Right atrium auricular region (tissue), 2 donors: ENCODE measurements around the gene ZNF586. TPM values are rescaled to one million over a fixed set of nuclear protein-coding genes. Genes with fewer than 3 reads are reported as not detected.
"Not testable (repeated sequence)": the region's sequence is repeated elsewhere in the genome, so short reads cannot be mapped to it uniquely, and the experiment has no call there.

Experiments
- DNase-seq: peaks from one replicate; pipeline ENCODE4 v3.0.0-alpha.2; 2019; ENCODE audit warnings: low spot score
- H3K27ac ChIP-seq, 2 donors: fragments of 200-600 bp; sonication (generic); 1 replicate in 1 of 2; 2 replicates in 1 of 2; pipeline ENCODE4 v1.5.1; 2016 to 2019
- H3K27me3 ChIP-seq, 2 donors: fragments of 200-600 bp; sonication (generic); one replicate each; pipeline versions ENCODE4 v1.5.1 to v1.6.0; 2017 to 2019
- H3K36me3 ChIP-seq: fragments of 200-600 bp; sonication (generic); one replicate; pipeline ENCODE4 v1.5.1; 2016
- H3K4me1 ChIP-seq, 2 donors: fragments of 200-600 bp; sonication (generic); one replicate each; pipeline versions ENCODE4 v1.5.1 to v1.6.0; 2017 to 2019
- H3K4me3 ChIP-seq, 2 donors: fragments of 200-600 bp; sonication (generic); 1 replicate in 1 of 2; 2 replicates in 1 of 2; pipeline ENCODE4 v1.5.1; 2017 to 2019; ENCODE audit warnings: mild to moderate bottlenecking in 1 of 2, moderate library complexity in 1 of 2
- H3K9me3 ChIP-seq, 2 donors: fragments of 200-600 bp; sonication (generic); one replicate each; pipeline ENCODE4 v1.5.1; 2019
- total RNA-seq, 2 donors: library from RNA; depleted of rRNA; stranded (reverse); fragments of >200 nt; gene quantifications; one replicate each; pipeline ENCODE4 v1.1.0, GENCODE V29; 2016
- TF ChIP-seq, protein P1 (sequence below), 2 donors: fragments of 200-600 bp; sonication (generic); IDR thresholded peaks; one replicate each; pipeline ENCODE4 v1.5.1; 2019; ENCODE audit warnings: antibody characterized with exemption in 2 of 2

ZNF586 gene
- total RNA-seq, 2 donors from 2014 or later: 5.7 to 11.9 TPM

- Histone ChIP-seq H3K27ac (no peak overlapping the region), H3K4me1 (peaks cover 0 to 24% of the 10 kb centered on the region in 2 donors), H3K9me3 (no peaks in the 10 kb centered on the region), H3K4me3 (no peak overlapping the region), H3K36me3 (peaks cover 6% of the 10 kb centered on the region), H3K27me3 (no peaks in the 10 kb centered on the region)
- DNase-seq: no peak
- TF ChIP-seq, protein P1, sequence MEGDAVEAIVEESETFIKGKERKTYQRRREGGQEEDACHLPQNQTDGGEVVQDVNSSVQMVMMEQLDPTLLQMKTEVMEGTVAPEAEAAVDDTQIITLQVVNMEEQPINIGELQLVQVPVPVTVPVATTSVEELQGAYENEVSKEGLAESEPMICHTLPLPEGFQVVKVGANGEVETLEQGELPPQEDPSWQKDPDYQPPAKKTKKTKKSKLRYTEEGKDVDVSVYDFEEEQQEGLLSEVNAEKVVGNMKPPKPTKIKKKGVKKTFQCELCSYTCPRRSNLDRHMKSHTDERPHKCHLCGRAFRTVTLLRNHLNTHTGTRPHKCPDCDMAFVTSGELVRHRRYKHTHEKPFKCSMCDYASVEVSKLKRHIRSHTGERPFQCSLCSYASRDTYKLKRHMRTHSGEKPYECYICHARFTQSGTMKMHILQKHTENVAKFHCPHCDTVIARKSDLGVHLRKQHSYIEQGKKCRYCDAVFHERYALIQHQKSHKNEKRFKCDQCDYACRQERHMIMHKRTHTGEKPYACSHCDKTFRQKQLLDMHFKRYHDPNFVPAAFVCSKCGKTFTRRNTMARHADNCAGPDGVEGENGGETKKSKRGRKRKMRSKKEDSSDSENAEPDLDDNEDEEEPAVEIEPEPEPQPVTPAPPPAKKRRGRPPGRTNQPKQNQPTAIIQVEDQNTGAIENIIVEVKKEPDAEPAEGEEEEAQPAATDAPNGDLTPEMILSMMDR (IDR thresholded peaks at IDR 0.05): no peak
Observed at GRCh38 chr19:57800696-57801095, 31.2 kb downstream of the ZNF586 start.

GRCh38 chr19:57802269-57802668 is 32.8 kb downstream of the ZNF586 start:
- Histone ChIP-seq H3K36me3 (no peaks in the 10 kb centered on the region), H3K9me3 (no peaks in the 10 kb centered on the region), H3K27me3 (no peaks in the 10 kb centered on the region), H3K4me3 (no peak overlapping the region), H3K27ac (no peak overlapping the region), H3K4me1 (peaks cover 0 to 24% of the 10 kb centered on the region in 2 donors)
- DNase-seq: no peak
- TF ChIP-seq, protein P1 (IDR thresholded peaks at IDR 0.05): no peak

DNA sequence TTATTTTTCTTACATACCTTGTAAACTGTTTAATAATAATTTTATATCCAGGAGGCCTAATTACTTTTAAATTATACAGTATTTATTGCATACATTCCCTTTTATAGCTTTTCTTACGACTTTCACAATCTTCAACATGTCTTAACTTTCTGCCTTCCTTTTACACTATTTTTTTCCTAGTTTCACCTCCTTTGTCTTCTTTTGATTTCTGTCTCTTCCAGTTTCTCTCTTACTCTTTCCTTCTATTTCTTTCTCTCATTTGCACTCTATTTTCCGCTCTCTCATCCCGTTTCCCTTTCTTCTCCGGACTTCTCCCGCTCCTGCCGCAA is 33.8 kb downstream of the ZNF586 start:
- peaks cover 0 to 24% of the 10 kb centered on the region in 2 donors for H3K4me1 ChIP-seq
- TF ChIP-seq, protein P1 (IDR thresholded peaks at IDR 0.05): no peak
- H3K36me3 ChIP-seq: peaks cover 10% of the 10 kb centered on the region

GRCh38 chr19:57803594-57804325 is 34.3 kb downstream of the ZNF586 start:
- H3K4me1 ChIP-seq: peaks cover 0 to 24% of the 10 kb centered on the region in 2 donors
- H3K27ac ChIP-seq: peak overlapping the region; percentile 64 to 73
- DNase-seq: no peak
- TF ChIP-seq, protein P1 (IDR thresholded peaks at IDR 0.05): no peak
- H3K4me3 ChIP-seq: peak overlapping the region; percentile 38 to 51
- H3K27me3 ChIP-seq: no peaks in the 10 kb centered on the region
- H3K9me3 ChIP-seq: no peaks in the 10 kb centered on the region
- peaks cover 12% of the 10 kb centered on the region for H3K36me3 ChIP-seq

More for the DNA sequence above, 33.8 kb downstream of the ZNF586 start:
- Histone ChIP-seq H3K27me3 (no peaks in the 10 kb centered on the region), H3K27ac (peak overlapping the region; percentile 64 to 73), H3K4me3 (peak overlapping the region; percentile 38 to 51), H3K9me3 (no peaks in the 10 kb centered on the region)
- no peak for DNase-seq

DNA sequence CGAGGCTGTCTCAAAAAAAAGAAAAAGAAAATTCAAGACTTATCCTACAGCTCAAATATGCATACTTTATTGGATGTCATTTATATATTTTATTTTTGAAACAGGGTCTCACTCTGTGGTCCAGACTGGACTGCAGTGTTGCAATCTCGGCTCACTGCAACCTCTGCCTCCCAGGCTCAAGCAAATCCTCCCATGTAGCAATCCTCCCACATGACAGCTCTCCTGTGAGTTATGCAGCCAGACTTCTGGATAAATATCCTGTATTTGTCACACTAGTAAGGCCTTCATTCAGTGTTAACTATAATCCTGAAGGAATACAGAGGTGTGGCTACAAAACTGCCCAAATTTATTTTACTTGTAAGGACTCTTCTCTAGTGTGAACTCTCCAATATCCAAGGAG is 38.1 kb downstream of the ZNF586 start:
- TF ChIP-seq, protein P1 (IDR thresholded peaks at IDR 0.05): no peak
- DNase-seq: no peak
- Histone ChIP-seq H3K4me1 (peaks cover 0 to 24% of the 10 kb centered on the region in 2 donors), H3K27me3 (no peaks in the 10 kb centered on the region), H3K36me3 (peaks cover 27% of the 10 kb centered on the region), H3K27ac (no peak overlapping the region), H3K4me3 (no peak overlapping the region), H3K9me3 (no peaks in the 10 kb centered on the region)

DNA sequence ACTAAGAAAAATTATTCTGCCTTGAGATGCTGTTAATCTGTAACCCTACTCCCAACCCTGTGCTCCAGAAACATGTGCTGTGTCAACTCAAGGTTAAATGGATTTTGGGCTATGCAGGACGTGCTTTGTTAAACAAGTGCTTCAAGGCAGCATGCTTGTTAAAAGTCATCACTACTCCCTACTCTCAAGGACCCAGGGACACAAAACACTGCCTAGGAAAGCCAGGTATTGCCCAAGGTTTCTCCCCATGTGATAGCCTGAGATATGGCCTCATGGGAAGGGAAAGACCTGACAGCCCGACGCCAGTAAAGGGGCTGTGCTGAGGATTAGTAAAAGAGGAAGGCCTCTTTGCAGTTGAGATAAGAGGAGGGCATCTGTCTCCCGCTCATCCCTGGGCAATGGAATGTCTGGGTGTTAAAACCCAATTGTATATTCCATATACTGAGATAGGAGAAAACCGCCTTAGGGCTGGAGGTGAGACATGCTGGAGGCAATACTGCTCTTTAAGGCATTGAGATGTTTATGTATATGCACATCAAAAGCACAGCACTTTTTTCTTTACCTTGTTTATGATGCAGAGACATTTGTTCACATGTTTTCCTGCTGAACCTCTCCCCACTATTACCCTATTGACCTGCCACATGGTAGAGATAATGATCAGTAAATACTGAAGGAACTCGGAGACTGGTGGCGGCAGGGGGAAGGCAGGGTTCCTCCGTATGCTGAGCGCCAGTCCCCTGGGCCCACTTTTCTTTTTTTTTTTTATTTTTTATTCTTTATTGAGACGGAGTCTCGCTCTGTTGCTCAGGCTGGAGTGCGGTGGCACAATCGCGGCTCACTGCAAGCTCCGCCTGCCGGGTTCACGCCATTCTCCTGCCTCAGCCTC is 41.2 kb downstream of the ZNF586 start:
- H3K9me3 ChIP-seq, H3K4me3 ChIP-seq, H3K27me3 ChIP-seq, H3K27ac ChIP-seq, DNase-seq: not testable (repeated sequence)
- Histone ChIP-seq H3K36me3 (peaks cover 27% of the 10 kb centered on the region), H3K4me1 (peaks cover 0 to 14% of the 10 kb centered on the region in 2 donors)
